Germinal center (tissue), 1 donor: ENCODE results near the gene RALGPS1.

Experiments used
- DNase-seq: peaks from one replicate; pipeline ENCODE4 v3.0.0; 2012; ENCODE audit warnings: mixed read lengths, low spot score

Gene RALGPS1

GRCh38 chr9:127122176-127123063 is 207.8 kb downstream of the RALGPS1 start, which contains the start of gene ANGPTL2:
TSS of gene ANGPTL2 (minus strand) at chr9:127122635. CDS start at chr9:127108731, 13,904 bp downstream.
- DNase-seq: peak; percentile 46

DNA sequence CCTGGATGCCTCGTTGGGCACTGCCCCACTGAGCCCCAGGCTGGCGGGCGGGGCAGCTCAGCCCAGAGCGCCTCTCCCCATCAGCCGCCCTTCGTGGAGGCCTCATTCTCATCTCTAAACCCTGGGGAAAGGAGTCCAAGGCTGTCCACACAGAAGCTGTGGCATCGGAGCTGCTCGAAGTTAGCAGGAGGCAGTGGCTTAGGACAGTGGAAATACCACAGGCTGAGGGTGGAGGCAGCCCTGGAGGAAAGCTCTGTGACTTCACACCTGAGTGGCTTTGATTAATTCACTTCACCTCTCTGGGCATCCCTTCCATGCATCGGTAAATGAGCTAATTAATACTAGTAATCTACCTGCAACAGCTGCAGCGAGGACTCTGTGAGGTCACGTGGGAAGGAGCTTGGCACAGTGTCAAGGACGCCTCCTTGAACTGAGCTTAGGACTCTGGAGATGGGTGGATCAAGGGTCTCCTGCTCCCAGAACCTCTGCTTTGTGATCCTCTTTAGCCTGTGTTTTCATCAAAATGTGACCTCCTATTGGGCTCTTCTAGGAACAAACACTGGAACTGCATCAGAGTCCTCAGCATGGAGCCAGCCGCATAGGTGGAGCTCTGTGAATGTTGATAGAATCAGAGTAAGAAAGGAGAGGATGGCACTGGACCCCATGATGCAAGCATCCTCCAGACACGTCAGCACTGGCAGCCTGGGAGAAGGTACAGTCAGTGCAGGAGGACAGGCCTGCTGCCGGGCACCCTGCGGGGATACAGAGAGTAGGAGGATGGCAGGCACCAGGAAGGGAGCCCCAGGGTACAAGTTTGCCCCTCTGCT is 208.7 kb downstream of the RALGPS1 start:
- DNase-seq: no peak

DNA sequence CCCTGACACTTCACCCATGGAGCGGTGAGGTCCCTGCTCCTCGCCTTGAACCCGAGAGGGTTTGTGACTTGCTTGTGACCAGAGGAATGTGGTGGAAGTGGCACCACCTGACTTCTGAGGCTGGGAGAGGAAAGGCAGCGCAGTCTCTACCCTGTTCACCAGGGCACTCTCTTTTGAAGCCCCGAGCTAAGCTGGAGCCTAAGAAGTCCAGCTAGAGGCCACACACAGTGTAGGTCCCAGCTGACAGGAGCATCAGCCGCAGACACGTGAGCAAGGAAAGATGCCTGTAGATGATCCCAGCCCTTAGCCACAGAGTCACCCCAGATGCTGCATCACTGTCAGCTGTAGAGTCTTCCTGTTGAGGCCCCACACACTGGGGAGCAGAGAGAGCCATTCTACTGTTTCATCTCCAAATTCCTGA is 209.5 kb downstream of the RALGPS1 start:
- no peak for DNase-seq

GRCh38 chr9:127124792-127125191 is 210.2 kb downstream of the RALGPS1 start:
- DNase-seq: no peak

GRCh38 chr9:127126971-127127370 is 212.4 kb downstream of the RALGPS1 start:
- DNase-seq: no peak

DNA sequence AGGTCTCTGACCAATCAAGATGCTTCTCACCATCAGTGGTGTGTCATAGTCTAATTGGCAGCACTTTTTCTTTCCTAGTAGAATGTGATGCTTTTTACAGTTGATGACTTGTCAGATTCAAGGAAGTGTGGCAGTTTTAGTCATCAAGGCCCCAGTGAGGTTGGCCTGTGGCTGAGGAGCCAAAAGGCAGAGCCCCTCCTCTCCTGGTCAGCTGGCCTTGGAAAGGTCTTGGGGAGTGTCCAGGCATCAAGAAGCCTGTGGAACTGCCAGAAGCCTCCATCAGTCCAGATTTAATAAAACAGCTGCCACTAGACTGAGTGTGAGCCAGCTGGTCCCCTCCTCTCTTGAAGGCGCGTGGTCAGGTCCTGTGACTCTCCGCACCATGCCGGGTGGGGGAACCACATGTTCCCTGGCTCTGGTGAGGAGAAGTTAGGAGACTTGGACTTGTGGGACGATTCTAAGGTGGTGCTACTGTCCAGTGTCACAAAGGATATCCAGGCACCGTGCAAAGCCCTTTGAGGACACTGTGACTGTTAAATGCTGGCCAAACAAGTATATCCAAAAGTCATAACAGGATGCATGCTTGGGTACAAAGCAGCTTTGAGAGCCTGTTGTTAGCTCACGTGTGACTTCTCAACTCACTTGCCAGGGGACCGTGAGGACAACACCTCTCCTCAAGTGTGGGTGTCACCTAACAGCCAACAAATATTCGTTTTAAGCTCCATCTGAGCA is 213.9 kb downstream of the RALGPS1 start:
- DNase-seq: no peak

GRCh38 chr9:127129073-127129717 is 214.6 kb downstream of the RALGPS1 start:
- DNase-seq: no peak

DNA sequence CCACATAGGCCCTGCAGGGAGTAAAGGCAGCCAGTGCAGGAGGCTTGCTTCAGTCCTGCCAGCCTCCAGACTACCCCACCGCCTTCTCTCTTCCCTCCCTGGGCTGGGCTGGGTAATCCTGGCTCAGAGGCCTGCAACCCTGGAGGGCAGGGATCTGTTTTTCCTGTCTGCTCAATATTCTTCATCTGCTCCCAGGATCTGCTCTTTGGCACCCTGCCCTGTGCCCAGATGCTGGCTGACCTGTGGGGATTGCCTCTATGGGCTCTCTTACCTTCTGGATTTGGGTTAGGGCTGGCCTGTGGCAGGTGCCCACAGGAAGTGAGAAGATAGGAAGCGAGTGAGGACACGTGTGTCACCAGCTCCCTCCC is 215.1 kb downstream of the RALGPS1 start:
- DNase-seq: no peak

DNA sequence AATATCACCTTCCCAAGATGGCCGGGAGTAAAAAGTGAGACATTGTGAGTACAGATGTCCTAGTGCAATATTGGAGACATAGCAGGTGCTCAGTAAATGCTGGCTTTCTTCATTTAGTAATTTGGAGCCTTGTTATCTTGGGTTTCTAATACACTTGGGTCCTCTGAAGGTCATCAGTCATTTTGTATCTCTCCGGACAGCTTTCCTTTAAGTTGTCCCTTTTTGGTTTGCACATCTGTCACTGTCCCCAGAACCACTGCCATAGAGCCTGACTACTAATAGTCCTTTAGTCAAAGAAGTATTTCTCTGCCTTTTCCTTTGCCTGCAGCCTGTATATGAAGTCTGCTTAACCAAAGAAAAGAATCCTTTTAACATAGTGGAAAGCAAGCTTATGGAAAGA is 215.7 kb downstream of the RALGPS1 start:
- no peak for DNase-seq

GRCh38 chr9:127130661-127131538 is 216.3 kb downstream of the RALGPS1 start:
- DNase-seq: no peak

DNA sequence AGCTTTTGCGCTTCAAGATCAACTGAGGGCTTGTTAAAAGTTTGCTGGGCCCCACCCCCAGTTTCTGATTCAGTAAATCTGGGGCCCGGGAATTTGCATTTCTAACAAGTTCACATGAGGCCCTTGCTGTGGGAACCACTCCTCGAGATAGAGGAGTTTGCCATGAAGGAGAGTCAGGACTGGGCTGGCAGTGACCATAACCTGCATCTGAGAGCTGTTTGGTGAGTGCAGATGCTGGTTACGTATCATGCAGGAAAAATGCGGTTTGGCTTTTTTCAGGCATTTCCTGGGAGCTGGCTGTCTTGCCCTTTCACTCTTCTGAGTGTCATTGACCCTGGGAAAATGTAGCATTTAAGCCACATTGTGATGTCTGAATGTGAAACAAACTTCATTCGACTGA is 217.3 kb downstream of the RALGPS1 start:
- no peak for DNase-seq

DNA sequence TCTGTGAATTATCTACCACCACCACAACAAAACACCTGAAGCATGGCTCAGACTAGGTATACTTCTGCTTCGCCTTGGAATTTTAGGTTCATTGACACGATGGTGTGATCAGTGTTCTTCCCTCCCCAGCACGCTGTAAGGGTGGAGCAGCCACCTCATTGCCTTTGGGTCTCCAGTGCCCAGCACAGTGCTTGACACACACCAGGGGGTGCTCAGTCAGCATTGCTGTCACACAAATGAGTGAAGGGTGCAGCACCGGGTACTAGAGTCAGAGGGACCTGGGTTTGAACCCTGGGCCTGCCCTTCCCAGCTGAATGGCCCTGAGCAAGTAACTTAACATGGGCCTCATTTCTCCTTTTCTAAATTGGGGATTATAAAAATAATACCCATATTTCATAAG is 217.8 kb downstream of the RALGPS1 start:
- DNase-seq: no peak

DNA sequence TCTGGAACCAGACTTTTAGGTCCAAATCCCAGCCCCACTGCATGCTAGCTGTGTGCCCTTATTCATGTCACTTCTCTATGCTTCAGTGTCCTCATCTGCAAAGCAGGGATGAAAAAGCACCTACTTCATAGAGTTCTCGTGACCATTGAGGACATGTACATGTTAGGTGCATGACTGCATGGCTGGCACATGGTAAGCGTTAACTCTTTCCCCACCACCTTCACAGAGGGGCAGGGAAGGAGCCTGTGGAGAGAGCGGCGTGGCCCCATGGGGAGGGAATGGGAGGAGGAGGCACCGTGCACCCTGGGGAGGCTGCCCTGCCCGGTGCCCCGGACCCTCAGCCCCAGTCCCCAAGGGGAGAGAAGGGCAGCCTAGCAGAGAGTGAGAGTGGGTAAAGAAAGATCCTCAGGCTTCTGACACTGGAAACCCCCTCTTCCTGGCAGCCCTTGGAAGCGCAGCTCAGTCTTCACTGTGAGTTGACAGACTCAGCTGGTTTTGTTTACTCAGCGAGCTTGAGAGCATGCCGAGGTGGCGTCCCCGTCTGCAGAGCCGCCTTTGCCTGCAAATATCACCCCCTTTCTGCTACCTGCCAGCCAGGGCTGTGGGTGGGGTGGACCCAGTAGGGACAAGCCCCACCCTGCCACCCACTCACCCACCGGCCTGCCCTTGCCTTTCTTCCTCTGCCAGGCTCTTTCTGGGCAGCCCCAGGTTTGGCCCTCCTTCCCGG is 218.5 kb downstream of the RALGPS1 start:
- no peak for DNase-seq

- DNase-seq: no peak
Observed at GRCh38 chr9:127133739-127134167, 219.2 kb downstream of the RALGPS1 start.

GRCh38 chr9:127135056-127135745 is 220.6 kb downstream of the RALGPS1 start:
- no peak for DNase-seq

- DNase-seq: no peak
Observed at GRCh38 chr9:127136081-127136879, 221.7 kb downstream of the RALGPS1 start.

DNA sequence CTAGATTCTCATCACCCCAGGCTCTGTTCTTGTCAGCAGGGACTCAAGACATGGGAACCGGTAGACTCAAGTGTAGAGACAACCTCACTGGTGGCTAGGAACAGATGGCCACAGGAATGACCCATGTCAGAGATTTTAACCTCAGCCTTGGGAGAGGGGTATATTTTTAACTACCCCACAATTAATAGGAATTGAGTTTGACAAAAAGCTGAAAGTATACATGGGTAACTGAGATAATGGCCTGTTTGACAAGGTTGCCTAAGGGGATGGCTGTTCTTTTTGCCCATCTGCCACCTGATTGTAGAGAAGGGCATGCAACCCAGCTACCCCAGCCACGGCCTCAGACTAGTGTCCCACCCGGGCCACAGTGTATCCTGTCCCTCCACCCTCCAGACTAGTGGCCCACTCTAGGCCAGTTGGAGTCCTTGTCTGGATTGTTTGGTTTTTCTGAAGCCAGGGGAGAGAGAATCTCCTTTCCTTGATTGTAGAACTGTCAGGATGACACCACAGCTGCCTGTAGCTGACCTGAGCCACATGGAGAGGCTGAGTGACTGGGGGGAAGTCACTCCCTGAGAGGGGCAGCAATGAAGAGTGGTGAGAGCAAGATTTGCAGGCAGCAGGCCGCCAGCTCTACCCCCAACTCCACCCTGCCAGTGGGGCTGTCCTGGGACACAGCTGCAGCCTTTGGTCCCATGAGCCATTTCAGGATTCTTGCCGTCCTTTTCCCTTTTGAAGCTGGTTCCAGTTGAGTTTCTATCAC is 222.5 kb downstream of the RALGPS1 start:
- no peak for DNase-seq
